ENCODE results near the gene ARL8B.
A peak's percentile ranks its signal among the peaks of the same experiment; 100 is the strongest.
"Not testable (repeated sequence)": the region's sequence is repeated elsewhere in the genome, so short reads cannot be mapped to it uniquely, and the experiment has no call there.

ARL8B gene

GRCh38 chr3:5122030-5122740 is at the start of gene ARL8B:
Gene ARL8B, plus strand, starts transcription at chr3:5122292. Its CDS starts 174 bp downstream, at chr3:5122466.
- peak; percentile 89 for DNase-seq

- no peak for DNase-seq
These were observed 48.6 kb upstream of the ARL8B start for GRCh38 chr3:5073374-5074085.

GRCh38 chr3:5078151-5078550 is 43.9 kb upstream of the ARL8B start:
- no peak for DNase-seq

GRCh38 chr3:5079761-5080160 is 42.3 kb upstream of the ARL8B start:
- no peak for DNase-seq

GRCh38 chr3:5080779-5081550 is 41.1 kb upstream of the ARL8B start:
- no peak for DNase-seq

- DNase-seq, result not testable (repeated sequence)
These were observed 39.9 kb upstream of the ARL8B start for GRCh38 chr3:5081973-5082788.

GRCh38 chr3:5082789-5083115 is 39.3 kb upstream of the ARL8B start:
- DNase-seq, result no peak

GRCh38 chr3:5084224-5084623 is 37.9 kb upstream of the ARL8B start:
- no peak for DNase-seq

GRCh38 chr3:5086708-5087107 is 35.4 kb upstream of the ARL8B start:
- DNase-seq, result no peak

GRCh38 chr3:5087209-5087608 is 34.9 kb upstream of the ARL8B start:
- DNase-seq, result no peak

- no peak for DNase-seq
These were observed 31.9 kb upstream of the ARL8B start for GRCh38 chr3:5090197-5090596.

- DNase-seq, result no peak
These were observed 30.1 kb upstream of the ARL8B start for GRCh38 chr3:5092018-5092417.

- no peak for DNase-seq
These were observed 28.4 kb upstream of the ARL8B start for GRCh38 chr3:5093731-5094130.

GRCh38 chr3:5095886-5096285 is 26.2 kb upstream of the ARL8B start:
- DNase-seq, result no peak

- DNase-seq, result no peak
These were observed 25.6 kb upstream of the ARL8B start for GRCh38 chr3:5096336-5097008.

GRCh38 chr3:5098346-5098745 is 23.7 kb upstream of the ARL8B start:
- DNase-seq, result no peak

GRCh38 chr3:5102532-5102931 is 19.6 kb upstream of the ARL8B start:
- DNase-seq, result no peak

- DNase-seq, result no peak
These were observed 18.3 kb upstream of the ARL8B start for GRCh38 chr3:5103743-5104142.

- DNase-seq, result no peak
These were observed 17.0 kb upstream of the ARL8B start for GRCh38 chr3:5105050-5105449.

GRCh38 chr3:5106371-5106770 is 15.7 kb upstream of the ARL8B start:
- DNase-seq, result not testable (repeated sequence)

GRCh38 chr3:5106933-5107334 is 15.2 kb upstream of the ARL8B start:
- DNase-seq, result not testable (repeated sequence)

- DNase-seq, result no peak
These were observed 11.8 kb upstream of the ARL8B start for GRCh38 chr3:5110337-5110736.

Measured in activated CD4-positive, alpha-beta T cell treated with anti-CD3 and anti-CD28 coated beads, Interleukin-2, amount 50 U/mL, for 1 hour (primary cell).